HG02610 (cell line): Measurements from ENCODE around the gene SPHK1.

ENCODE experiments used
- ATAC-seq: cut with Tn5 transposase; IDR thresholded peaks from one replicate; pipeline ENCODE4 v1.9.1; 2021; ENCODE audit warnings: mild to moderate bottlenecking, moderate library complexity; ENCODE audit not compliant: unreplicated experiment

The SPHK1 gene

GRCh38 chr17:76405607-76405966 is 21.2 kb downstream of the SPHK1 start:
- ATAC-seq: no peak

GRCh38 chr17:76405967-76406647 is 21.7 kb downstream of the SPHK1 start:
- no peak for ATAC-seq

GRCh38 chr17:76407509-76407908 is 23.1 kb downstream of the SPHK1 start:
- ATAC-seq: no peak

- ATAC-seq: no peak
Measured at GRCh38 chr17:76408037-76408849, 23.8 kb downstream of the SPHK1 start.

- no peak for ATAC-seq
Measured at GRCh38 chr17:76410328-76410965, 26.0 kb downstream of the SPHK1 start.

GRCh38 chr17:76411247-76411646 is 26.8 kb downstream of the SPHK1 start:
- no peak for ATAC-seq

GRCh38 chr17:76414334-76415295 is 30.2 kb downstream of the SPHK1 start:
- ATAC-seq: no peak

GRCh38 chr17:76415786-76416185 is 31.4 kb downstream of the SPHK1 start:
- ATAC-seq: no peak

GRCh38 chr17:76416457-76416856 is 32.0 kb downstream of the SPHK1 start:
- ATAC-seq: no peak

GRCh38 chr17:76416899-76417298 is 32.5 kb downstream of the SPHK1 start:
- no peak for ATAC-seq

GRCh38 chr17:76417499-76418143 is 33.2 kb downstream of the SPHK1 start:
- ATAC-seq: no peak

GRCh38 chr17:76419576-76420260 is 35.3 kb downstream of the SPHK1 start:
- no peak for ATAC-seq

- no peak for ATAC-seq
Measured at GRCh38 chr17:76420356-76421043, 36.1 kb downstream of the SPHK1 start.

GRCh38 chr17:76421044-76421407 is 36.6 kb downstream of the SPHK1 start:
- no peak for ATAC-seq

GRCh38 chr17:76422406-76422805 is 38.0 kb downstream of the SPHK1 start:
- ATAC-seq: no peak

GRCh38 chr17:76422860-76423259 is 38.5 kb downstream of the SPHK1 start:
- no peak for ATAC-seq

- ATAC-seq: no peak
Measured at GRCh38 chr17:76426853-76427252, 42.4 kb downstream of the SPHK1 start.

GRCh38 chr17:76427501-76428231 is 43.3 kb downstream of the SPHK1 start:
- no peak for ATAC-seq

- no peak for ATAC-seq
Measured at GRCh38 chr17:76428511-76428910, 44.1 kb downstream of the SPHK1 start.
